Coronary artery (tissue), 2 donors: ENCODE measurements around the gene ADGRD1.

ENCODE experiments used
- DNase-seq: peaks from one replicate; pipeline ENCODE4 v3.0.0-alpha.2; 2017; ENCODE audit warnings: low spot score
- H3K27ac ChIP-seq, 2 donors: fragments of 200-600 bp; sonication (generic); one replicate each; pipeline ENCODE4 v1.5.1; 2016 to 2019
- H3K4me3 ChIP-seq: fragments of 200-600 bp; sonication (generic); 2 replicates; pipeline ENCODE4 v1.5.1; 2016; ENCODE audit warnings: mild to moderate bottlenecking, moderate library complexity
- TF ChIP-seq, protein P1 (sequence below): fragments of 200-600 bp; sonication (generic); IDR thresholded peaks from one replicate; pipeline ENCODE4 v1.5.1; 2019; ENCODE audit warnings: antibody characterized with exemption

ADGRD1 gene

DNA sequence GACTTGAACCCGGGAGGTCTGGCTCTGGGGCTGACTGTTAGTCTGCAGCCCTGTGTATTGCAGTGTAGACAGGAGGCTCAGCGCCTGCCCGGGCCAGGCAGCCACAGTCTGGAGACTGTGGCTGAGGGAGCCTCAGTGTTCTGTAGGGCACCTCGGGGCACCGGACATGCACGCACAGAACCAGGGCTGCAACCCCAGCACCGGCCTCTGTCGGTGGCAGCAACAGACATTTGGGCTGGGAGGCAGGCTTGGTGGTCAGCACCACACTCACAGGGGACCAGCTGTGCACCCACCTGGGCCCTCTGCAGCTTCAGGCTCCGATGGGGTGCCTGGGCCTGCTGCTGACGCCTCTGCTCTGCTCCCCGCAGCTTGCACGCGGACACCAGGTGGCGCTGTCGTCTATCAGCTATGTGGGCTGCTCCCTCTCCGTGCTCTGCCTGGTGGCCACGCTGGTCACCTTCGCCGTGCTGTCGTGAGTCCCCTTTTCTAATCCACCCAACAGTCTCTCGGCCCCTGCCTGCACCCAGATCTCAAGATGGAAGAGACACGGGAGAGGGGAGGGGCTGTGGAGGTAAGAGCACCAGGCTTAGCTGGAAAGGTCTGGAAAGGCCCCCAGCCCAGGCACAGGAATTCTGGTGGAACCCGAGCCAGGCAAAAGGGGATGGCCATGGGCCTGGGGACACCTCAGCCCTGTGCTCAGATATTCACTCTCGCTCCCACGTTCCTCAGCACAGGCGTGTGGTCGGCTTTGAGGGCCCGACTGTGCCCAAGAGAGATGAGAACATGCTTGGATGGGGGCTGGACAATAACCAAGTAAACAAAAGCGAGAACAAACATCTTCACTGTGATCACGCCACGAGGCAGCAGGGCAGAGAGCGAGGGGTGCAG is 151.0 kb downstream of the ADGRD1 start:
- Histone ChIP-seq H3K4me3 (no peak overlapping the region), H3K27ac (no peak overlapping the region)
- peak; percentile 72 for DNase-seq
- TF ChIP-seq, protein P1, sequence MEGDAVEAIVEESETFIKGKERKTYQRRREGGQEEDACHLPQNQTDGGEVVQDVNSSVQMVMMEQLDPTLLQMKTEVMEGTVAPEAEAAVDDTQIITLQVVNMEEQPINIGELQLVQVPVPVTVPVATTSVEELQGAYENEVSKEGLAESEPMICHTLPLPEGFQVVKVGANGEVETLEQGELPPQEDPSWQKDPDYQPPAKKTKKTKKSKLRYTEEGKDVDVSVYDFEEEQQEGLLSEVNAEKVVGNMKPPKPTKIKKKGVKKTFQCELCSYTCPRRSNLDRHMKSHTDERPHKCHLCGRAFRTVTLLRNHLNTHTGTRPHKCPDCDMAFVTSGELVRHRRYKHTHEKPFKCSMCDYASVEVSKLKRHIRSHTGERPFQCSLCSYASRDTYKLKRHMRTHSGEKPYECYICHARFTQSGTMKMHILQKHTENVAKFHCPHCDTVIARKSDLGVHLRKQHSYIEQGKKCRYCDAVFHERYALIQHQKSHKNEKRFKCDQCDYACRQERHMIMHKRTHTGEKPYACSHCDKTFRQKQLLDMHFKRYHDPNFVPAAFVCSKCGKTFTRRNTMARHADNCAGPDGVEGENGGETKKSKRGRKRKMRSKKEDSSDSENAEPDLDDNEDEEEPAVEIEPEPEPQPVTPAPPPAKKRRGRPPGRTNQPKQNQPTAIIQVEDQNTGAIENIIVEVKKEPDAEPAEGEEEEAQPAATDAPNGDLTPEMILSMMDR = peak; percentile 74

DNA sequence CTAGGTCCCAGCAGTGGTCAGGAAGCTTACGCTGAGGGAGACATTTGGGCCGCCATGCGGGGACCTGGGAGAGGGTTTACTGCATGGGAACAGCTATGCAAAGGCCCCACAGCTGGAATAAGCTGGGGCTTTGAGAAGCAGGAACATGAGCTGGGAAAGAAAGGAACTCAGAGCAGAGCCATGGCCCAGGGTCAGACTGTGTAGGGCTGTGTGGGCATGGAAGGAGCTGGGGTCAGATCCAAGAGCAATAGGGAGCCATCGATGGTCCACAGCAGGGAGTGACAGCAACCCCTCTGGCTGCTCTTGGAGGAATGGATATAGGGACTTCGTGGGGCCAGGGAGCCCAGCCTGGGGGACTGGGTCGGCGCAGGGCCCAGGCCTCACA is 151.6 kb downstream of the ADGRD1 start:
- TF ChIP-seq, protein P1 = no peak
- no peak for DNase-seq
- H3K4me3 ChIP-seq = no peak overlapping the region
- no peak overlapping the region for H3K27ac ChIP-seq

DNA sequence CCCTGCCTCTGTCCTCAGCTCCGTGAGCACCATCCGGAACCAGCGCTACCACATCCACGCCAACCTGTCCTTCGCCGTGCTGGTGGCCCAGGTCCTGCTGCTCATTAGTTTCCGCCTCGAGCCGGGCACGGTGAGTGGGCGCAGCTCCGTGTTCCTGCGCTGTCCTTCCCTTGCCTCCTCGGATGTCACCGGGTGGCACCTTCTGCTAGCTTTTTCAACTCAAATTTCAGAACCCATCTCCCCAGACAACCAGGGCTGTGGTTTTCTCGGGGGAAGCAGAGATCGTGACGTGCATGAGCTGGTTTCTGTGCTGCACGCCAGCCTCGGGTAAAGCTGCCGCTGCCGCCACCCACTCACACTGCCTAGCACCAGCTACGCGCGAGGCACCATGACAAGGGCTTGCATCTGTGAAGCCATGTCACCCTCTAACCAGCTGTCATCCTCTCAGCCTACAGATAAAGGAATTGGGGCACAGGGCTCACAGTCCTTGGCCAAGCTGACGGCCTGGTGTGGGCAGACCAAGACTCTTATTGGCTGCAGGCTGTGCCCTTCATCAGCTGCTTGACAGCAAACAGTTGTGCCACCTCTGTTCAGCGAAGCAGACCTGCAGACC is 152.1 kb downstream of the ADGRD1 start:
- Histone ChIP-seq H3K27ac (no peak overlapping the region), H3K4me3 (no peak overlapping the region)
- TF ChIP-seq, protein P1 = no peak
- no peak for DNase-seq

DNA sequence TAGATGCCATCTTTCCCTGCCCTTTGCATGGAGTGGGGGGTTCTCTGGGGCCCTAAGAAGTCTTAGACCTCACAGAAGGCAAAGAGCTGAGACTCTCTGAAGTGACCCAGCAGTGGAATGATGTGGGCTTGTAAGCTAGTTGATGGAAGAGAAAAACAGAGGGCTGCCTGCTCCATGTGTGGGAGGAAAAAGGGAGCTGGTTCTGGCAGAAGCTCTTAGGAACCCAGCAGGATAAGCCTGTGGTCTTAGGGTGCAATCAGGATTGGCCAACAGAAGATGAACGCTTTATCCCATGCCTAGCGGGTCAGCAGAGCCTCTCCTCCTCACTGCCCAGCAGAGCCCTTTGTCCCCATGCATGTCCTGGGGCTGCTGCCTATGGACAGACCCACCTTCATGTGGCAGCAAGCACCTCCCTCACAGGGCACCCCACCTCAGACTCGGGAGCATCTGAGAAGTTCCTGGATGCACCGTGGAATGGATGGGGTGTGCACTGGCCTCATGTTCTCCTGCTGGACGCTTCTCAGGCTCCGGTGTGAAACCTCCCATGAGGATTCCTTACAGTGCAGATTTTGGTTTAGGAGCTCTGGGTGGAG is 152.7 kb downstream of the ADGRD1 start:
- TF ChIP-seq, protein P1 = no peak
- DNase-seq = no peak
- Histone ChIP-seq H3K4me3 (no peak overlapping the region), H3K27ac (no peak overlapping the region)

DNA sequence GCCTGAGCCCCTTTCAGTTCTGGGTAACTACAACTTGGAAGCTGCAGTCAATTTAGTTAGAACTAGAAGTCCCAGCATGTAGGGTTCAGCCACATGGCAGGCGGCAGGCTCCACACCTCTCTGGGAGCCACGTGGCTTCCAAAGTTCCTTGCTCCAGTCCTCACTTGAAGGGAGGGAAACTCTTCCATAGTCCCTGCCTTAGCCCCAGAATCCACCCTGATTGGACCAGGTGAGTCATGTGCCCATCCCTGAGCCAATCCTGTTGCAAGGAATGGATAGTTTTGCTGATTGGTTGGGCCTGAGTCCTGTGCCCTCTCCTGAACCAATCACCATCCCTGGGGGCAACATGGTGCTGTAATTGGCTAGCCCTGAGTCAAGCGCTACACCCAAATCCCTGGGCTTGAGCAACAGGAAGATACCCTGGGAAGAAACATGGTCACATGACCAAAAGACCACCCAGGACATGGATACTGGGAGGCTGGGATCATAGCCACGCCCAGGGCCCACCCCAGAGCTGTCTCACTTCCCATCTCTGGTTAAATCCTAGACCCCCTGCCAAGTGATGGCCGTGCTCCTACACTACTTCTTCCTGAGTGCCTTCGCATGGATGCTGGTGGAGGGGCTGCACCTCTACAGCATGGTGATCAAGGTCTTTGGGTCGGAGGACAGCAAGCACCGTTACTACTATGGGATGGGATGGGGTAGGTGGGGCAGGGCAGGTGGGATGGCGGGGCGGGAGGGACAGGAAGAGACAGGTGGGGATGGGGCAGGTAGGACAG is 154.7 kb downstream of the ADGRD1 start:
- no peak for DNase-seq
- Histone ChIP-seq H3K4me3 (no peak overlapping the region), H3K27ac (no peak overlapping the region)
- TF ChIP-seq, protein P1 = no peak

DNA sequence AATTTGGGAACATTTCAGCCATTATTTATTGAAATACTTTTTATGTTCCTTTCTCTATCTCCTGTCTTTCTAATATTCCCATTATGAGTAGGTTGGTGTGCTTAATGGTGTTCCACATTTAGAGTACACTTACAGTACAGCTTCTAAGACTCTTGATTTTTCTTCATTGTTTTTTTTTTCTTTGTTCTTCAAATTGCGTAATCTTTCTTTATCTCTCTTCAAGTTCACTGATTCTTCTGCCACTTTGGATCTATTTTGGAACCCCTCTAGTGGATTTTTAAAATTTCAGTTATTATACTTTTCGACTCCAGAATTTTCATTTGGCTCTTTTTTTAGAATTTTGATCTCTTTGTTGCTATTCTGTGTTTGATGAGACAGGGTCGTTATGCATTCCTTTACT is 157.7 kb downstream of the ADGRD1 start:
- no peak for DNase-seq
- Histone ChIP-seq H3K4me3 (no peak overlapping the region), H3K27ac (no peak overlapping the region)
- TF ChIP-seq, protein P1 = no peak
